T-cell (primary cell): ENCODE data around the gene ETFA. TPM values are rescaled to one million over a fixed set of nuclear protein-coding genes. Genes with fewer than 3 reads are reported as not detected.

ENCODE experiments used
- ATAC-seq, 4 experiments: fragments of 200-7000 bp in 3 of 4; fragments of 150-1000 bp in 1 of 4; cut with Tn5 transposase; replicated peaks in 1 of 4; 1 replicate in 3 of 4; 2 replicates in 1 of 4; pipeline ENCODE4 v1.10.0; 2021; ENCODE audit warnings: moderate library complexity in 3 of 4, mild to moderate bottlenecking in 2 of 4, moderate number of reproducible peaks in 1 of 4
- CTCF ChIA-PET, 2 donors: fragments of 300-600 bp; sonication (Branson Sonifier 250); formaldehyde crosslinking; loops; one replicate each; lab custom pipeline; 2022; ENCODE audit warnings: antibody characterized with exemption in 2 of 2; lab: Charles Lee
- POLR2A ChIA-PET, 2 donors: fragments of 300-600 bp; sonication (Branson Sonifier 250); formaldehyde crosslinking; loops; one replicate each; lab custom pipeline; 2022; ENCODE audit warnings: antibody characterized with exemption in 2 of 2; lab: Charles Lee
- DNase-seq, 35 experiments: peaks; one replicate each; pipeline versions ENCODE4 v3.0.0 to v3.0.0-alpha.2; 2013 to 2023
- H3K27ac ChIP-seq: one replicate; pipeline ENCODE4 v1.5.1; 2013; ENCODE audit warnings: low read length
- H3K27me3 ChIP-seq, 2 experiments: replicated peaks in 1 of 2; 1 replicate in 1 of 2; 2 replicates in 1 of 2; pipeline versions ENCODE4 v1.6.1 to v1.7.0; 2013; ENCODE audit warnings: low read length in 1 of 2, mixed read lengths in 1 of 2; ENCODE audit not compliant: control insufficient read depth in 2 of 2, insufficient read depth in 2 of 2; ENCODE audit errors: extremely low read depth in 1 of 2
- H3K36me3 ChIP-seq, 2 donors: 1 replicate in 1 of 2; 2 replicates in 1 of 2; pipeline versions ENCODE4 v1.6.1 to v1.7.0; 2013; ENCODE audit warnings: low read length in 1 of 2; ENCODE audit not compliant: control insufficient read depth in 2 of 2, insufficient read depth in 1 of 2; ENCODE audit errors: extremely low read depth in 1 of 2
- H3K4me1 ChIP-seq, 2 experiments: 1 replicate in 1 of 2; 2 replicates in 1 of 2; pipeline versions ENCODE4 v1.6.1 to v1.7.0; 2013; ENCODE audit warnings: low read length in 2 of 2, mixed read lengths in 1 of 2; ENCODE audit not compliant: insufficient read depth in 2 of 2, control insufficient read depth in 1 of 2; ENCODE audit errors: extremely low read depth in 1 of 2
- H3K4me3 ChIP-seq, 2 donors: 1 replicate in 1 of 2; 2 replicates in 1 of 2; pipeline versions ENCODE4 v1.5.1 to v1.7.0; 2013; ENCODE audit warnings: mild to moderate bottlenecking in 2 of 2, low read length in 1 of 2, moderate library complexity in 1 of 2; ENCODE audit not compliant: control insufficient read depth in 1 of 2; ENCODE audit errors: extremely low read depth in 1 of 2
- H3K9me3 ChIP-seq: 2 replicates; pipeline ENCODE4 v1.7.0; 2013
- H3K27ac Mint-ChIP-seq, 2 donors: one replicate each; pipeline ENCODE4 v1.8.0; 2020 to 2021; ENCODE audit warnings: mild to moderate bottlenecking in 2 of 2, mixed read lengths in 2 of 2
- H3K27me3 Mint-ChIP-seq, 2 donors: one replicate each; pipeline ENCODE4 v1.8.0; 2021 to 2022; ENCODE audit warnings: mixed read lengths in 2 of 2
- H3K36me3 Mint-ChIP-seq: one replicate; pipeline ENCODE4 v1.8.0; 2021; ENCODE audit warnings: mixed read lengths
- H3K4me1 Mint-ChIP-seq, 3 donors: one replicate each; pipeline ENCODE4 v1.8.0; 2020 to 2022; ENCODE audit warnings: mixed read lengths in 3 of 3, mild to moderate bottlenecking in 1 of 3
- H3K4me3 Mint-ChIP-seq, 3 donors: one replicate each; pipeline ENCODE4 v1.8.0; 2020 to 2022; ENCODE audit warnings: mild to moderate bottlenecking in 3 of 3, mixed read lengths in 3 of 3, moderate library complexity in 3 of 3
- H3K9me3 Mint-ChIP-seq, 3 donors: one replicate each; pipeline ENCODE4 v1.8.0; 2020 to 2022; ENCODE audit warnings: mixed read lengths in 3 of 3
- WGBS: methylation state at CpG from one replicate; pipeline ENCODE4 v1.1.5; 2013; ENCODE audit warnings: missing lambda C conversion rate; ENCODE audit not compliant: insufficient coverage; 5-methylcytosine and 5-hydroxymethylcytosine counted together
- total RNA-seq, 35 experiments: library from RNA in 6 of 35; stranded (reverse) in 6 of 35; fragments of 120-200 nt in 1 of 35; gene quantifications; one replicate each; pipeline versions ENCODE4 v1.2.1 to v1.2.4 and lab custom pipeline; 2013 to 2026

ETFA gene
- total RNA-seq, 5 donors from 2014 or later (not counting 1 experiment from before 2014, with no cell fraction given) = 34.6 to 53.9 (median 50.4) TPM

DNA sequence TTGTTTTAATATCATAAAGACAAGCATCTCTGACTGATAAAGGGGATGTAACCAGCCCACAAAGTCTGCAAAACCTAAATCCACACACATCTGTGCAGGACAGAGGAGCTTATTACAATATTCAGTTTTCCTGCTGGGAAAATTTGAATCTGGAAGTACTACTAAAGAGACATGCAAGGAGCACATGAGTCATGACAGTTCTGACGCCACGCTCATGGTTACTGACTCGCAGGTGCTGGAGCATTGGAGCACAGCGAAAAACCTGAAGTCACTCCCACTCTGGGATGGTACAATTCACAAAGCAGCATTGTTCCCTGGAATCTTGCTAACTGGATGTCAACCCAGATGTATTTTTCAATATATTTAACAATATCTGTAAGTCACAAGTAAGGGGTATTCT, 17.7 kb upstream of the ETFA start:
- H3K36me3 Mint-ChIP-seq = no peaks in the 10 kb centered on the region
- DNase-seq = no peak
- ChIA-PET CTCF (interaction anchor here in 1 of 2 donors (0.5 kb wide), 1 partner anchor 89 kb away, joined by 3 read pairs; no protein-coding TSS in a partner anchor), POLR2A (no interaction called here)
- Histone ChIP-seq H3K36me3 (no peaks in the 10 kb centered on the region), H3K9me3 (no peaks in the 10 kb centered on the region), H3K4me3 (no peak overlapping the region), H3K4me1 (no peaks in the 10 kb centered on the region), H3K27ac (no peak overlapping the region), H3K27me3 (peaks cover 12 to 44% of the 10 kb centered on the region in 2 experiments)
- no peak overlapping the region for H3K27ac Mint-ChIP-seq
- WGBS = 80% methylated on average over 3 of the region's 4 CpGs
- H3K9me3 Mint-ChIP-seq = no peaks in the 10 kb centered on the region
- peaks cover 49 to 58% of the 10 kb centered on the region in 2 donors for H3K27me3 Mint-ChIP-seq
- no peak for ATAC-seq
- H3K4me1 Mint-ChIP-seq = peaks cover 0 to under 1% (median 0%) of the 10 kb centered on the region in 3 donors
- no peak overlapping the region for H3K4me3 Mint-ChIP-seq

GRCh38 chr15:76328106-76328696, 16.9 kb upstream of the ETFA start:
- Histone ChIP-seq H3K9me3 (no peaks in the 10 kb centered on the region), H3K4me3 (no peak overlapping the region), H3K27me3 (peaks cover 12 to 42% of the 10 kb centered on the region in 2 experiments), H3K4me1 (no peaks in the 10 kb centered on the region), H3K27ac (no peak overlapping the region), H3K36me3 (no peaks in the 10 kb centered on the region)
- ChIA-PET POLR2A (no interaction called here), CTCF (no interaction called here)
- 73% methylated on average over 3 of the region's 8 CpGs for WGBS
- ATAC-seq (no peak), DNase-seq (no peak)
- Mint-ChIP-seq H3K36me3 (no peaks in the 10 kb centered on the region), H3K4me1 (no peaks in the 10 kb centered on the region), H3K4me3 (no peak overlapping the region), H3K27ac (no peak overlapping the region), H3K27me3 (peaks cover 53 to 54% of the 10 kb centered on the region in 2 donors), H3K9me3 (no peaks in the 10 kb centered on the region)

DNA sequence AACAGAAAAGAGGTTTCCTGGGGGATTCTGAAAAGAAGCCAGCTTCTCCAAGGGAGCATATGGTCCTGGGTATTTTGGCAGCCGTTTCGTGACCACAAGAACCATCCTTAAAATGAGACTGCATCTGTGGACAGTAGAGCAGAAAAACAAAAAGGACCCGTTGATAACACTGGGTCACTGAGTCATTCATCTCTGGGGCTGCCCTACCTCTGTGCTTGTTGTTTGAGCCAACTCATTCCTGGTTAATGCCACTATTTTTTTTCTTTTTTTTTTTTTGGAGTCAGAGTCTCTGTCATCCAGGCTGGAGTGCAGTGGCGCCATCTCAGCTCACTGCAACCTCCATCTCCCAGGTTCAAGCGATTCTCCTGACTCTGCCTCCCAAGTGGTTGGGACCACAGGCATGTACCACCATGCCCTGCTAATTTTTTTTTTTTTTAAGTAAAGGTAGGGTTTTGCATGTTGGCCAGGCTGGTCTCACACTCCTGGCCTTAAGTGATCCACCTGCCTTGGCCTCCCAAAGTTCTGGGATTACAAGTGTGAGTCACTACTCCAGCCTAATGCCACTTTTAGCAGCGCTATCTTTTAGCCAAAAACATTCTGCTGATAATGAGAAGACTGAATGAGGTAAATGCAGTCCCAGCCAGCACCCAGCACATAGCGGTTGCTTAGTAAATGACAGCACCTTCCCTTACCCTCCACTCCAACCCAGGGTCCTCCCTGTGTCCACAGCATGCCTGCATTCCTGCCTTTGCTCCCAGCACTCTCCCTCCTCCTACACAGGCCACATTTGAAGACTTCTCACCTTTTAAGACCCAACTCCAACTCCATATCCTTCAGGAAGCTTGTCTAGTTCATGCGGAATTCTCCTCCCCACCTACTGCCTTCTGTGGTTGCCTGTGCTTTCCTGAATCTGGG, 16.2 kb upstream of the ETFA start:
- Mint-ChIP-seq H3K27ac (no peak overlapping the region), H3K4me1 (no peaks in the 10 kb centered on the region), H3K9me3 (no peaks in the 10 kb centered on the region), H3K36me3 (no peaks in the 10 kb centered on the region), H3K27me3 (peaks cover 52 to 53% of the 10 kb centered on the region in 2 donors), H3K4me3 (no peak overlapping the region)
- POLR2A ChIA-PET = no interaction called here
- H3K27ac ChIP-seq = no peak overlapping the region
- H3K4me1 ChIP-seq = no peaks in the 10 kb centered on the region
- DNase-seq (no peak), ATAC-seq (no peak)
- peaks cover 12 to 43% of the 10 kb centered on the region in 2 experiments for H3K27me3 ChIP-seq
- 75% methylated on average over 5 of the region's 8 CpGs for WGBS
- no peaks in the 10 kb centered on the region for H3K9me3 ChIP-seq
- no peaks in the 10 kb centered on the region for H3K36me3 ChIP-seq
- CTCF ChIA-PET = no interaction called here
- H3K4me3 ChIP-seq = no peak overlapping the region

DNA sequence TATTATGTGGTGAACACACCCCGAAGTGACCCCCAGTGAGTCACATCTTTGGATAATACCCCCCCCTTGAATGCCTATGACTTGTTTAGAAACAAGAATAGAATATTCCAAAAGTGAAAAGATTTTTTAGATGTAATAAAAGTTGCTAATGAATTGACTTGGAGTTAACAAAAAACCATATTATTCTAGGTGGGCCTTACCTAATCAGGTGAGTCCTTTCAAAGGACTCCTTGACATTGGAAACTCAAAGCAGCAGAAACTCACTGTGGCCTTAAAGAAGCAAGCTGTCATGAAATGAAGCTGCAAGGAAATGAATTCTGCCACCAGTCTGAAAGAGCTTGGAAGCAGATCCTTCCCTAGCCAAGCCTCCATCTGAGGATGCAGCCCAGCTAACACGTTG, 14.4 kb upstream of the ETFA start:
- Histone ChIP-seq H3K9me3 (no peaks in the 10 kb centered on the region), H3K27me3 (peaks cover 12 to 46% of the 10 kb centered on the region in 2 experiments), H3K4me3 (no peak overlapping the region), H3K27ac (no peak overlapping the region), H3K36me3 (no peaks in the 10 kb centered on the region), H3K4me1 (no peaks in the 10 kb centered on the region)
- Mint-ChIP-seq H3K9me3 (no peaks in the 10 kb centered on the region), H3K4me1 (no peaks in the 10 kb centered on the region), H3K36me3 (no peaks in the 10 kb centered on the region), H3K27me3 (peaks cover 47 to 54% of the 10 kb centered on the region in 2 donors), H3K27ac (no peak overlapping the region), H3K4me3 (no peak overlapping the region)
- no peak for ATAC-seq
- CTCF ChIA-PET = no interaction called here
- WGBS = no CpG with 5 or more reads among the region's 2 CpGs
- no peak for DNase-seq
- POLR2A ChIA-PET = interaction anchor here in 1 of 2 donors (0.6 kb wide), 1 partner anchor 79 kb away, joined by 3 read pairs; no protein-coding TSS in a partner anchor

DNA sequence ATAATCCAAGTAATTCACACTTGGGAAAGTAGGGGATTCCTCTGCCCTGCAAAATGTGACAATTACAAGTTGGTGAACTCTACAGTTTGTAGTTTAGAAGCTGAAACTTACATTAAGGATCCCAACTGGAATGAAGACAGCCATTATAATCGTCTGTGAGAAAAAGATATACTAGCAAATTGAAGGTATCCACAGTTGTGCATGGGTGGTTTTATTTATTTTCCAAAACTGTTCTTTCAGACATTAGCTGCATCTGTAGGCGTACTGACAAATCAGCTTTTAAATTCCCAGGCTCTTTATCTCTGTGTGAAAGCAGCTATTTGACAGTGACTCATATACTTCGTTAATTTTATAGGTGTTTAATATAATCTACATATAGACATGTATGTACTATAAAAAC, 12.8 kb upstream of the ETFA start:
- Histone ChIP-seq H3K36me3 (no peaks in the 10 kb centered on the region), H3K27ac (no peak overlapping the region), H3K9me3 (no peaks in the 10 kb centered on the region), H3K4me1 (no peaks in the 10 kb centered on the region), H3K27me3 (peaks cover 7 to 39% of the 10 kb centered on the region in 2 experiments), H3K4me3 (no peak overlapping the region)
- no CpG with 5 or more reads among the region's 3 CpGs for WGBS
- Mint-ChIP-seq H3K9me3 (no peaks in the 10 kb centered on the region), H3K27ac (no peak overlapping the region), H3K4me1 (no peaks in the 10 kb centered on the region), H3K4me3 (no peak overlapping the region), H3K27me3 (peaks cover 37 to 43% of the 10 kb centered on the region in 2 donors), H3K36me3 (no peaks in the 10 kb centered on the region)
- no peak for DNase-seq
- CTCF ChIA-PET = no interaction called here
- ATAC-seq = no peak
- POLR2A ChIA-PET = no interaction called here

GRCh38 chr15:76321602-76322001, 10.3 kb upstream of the ETFA start:
- DNase-seq (no peak), ATAC-seq (no peak)
- Mint-ChIP-seq H3K4me1 (no peaks in the 10 kb centered on the region), H3K27ac (no peak overlapping the region), H3K36me3 (no peaks in the 10 kb centered on the region), H3K27me3 (peaks cover 29 to 36% of the 10 kb centered on the region in 2 donors), H3K4me3 (no peak overlapping the region), H3K9me3 (no peaks in the 10 kb centered on the region)
- Histone ChIP-seq H3K27ac (no peak overlapping the region), H3K4me3 (no peak overlapping the region), H3K9me3 (no peaks in the 10 kb centered on the region), H3K4me1 (no peaks in the 10 kb centered on the region), H3K27me3 (peaks cover 6 to 39% of the 10 kb centered on the region in 2 experiments), H3K36me3 (no peaks in the 10 kb centered on the region)
- ChIA-PET CTCF (no interaction called here), POLR2A (no interaction called here)
- WGBS = 100% methylated on average over 1 of the region's 5 CpGs
